ELR (cell line): ENCODE results near the gene NPHP1.
"Not testable (repeated sequence)": the region's sequence is repeated elsewhere in the genome, so short reads cannot be mapped to it uniquely, and the experiment has no call there.

Source experiments
- DNase-seq: peaks from one replicate; pipeline ENCODE4 v3.0.0-alpha.2; 2015; ENCODE audit warnings: low read depth

NPHP1 gene

GRCh38 chr2:110197452-110197851, 7.4 kb downstream of the NPHP1 start:
- no peak for DNase-seq

- not testable (repeated sequence) for DNase-seq
Observed at GRCh38 chr2:110190169-110190568, 14.6 kb downstream of the NPHP1 start.

GRCh38 chr2:110182449-110182848, 22.4 kb downstream of the NPHP1 start:
- DNase-seq, result no peak

GRCh38 chr2:110180036-110180435, 24.8 kb downstream of the NPHP1 start:
- no peak for DNase-seq

- peak; percentile 69 for DNase-seq
Observed at GRCh38 chr2:110173523-110173922, 31.3 kb downstream of the NPHP1 start.

- DNase-seq, result no peak
Observed at GRCh38 chr2:110172506-110172905, 32.3 kb downstream of the NPHP1 start.

GRCh38 chr2:110170102-110170501, 34.7 kb downstream of the NPHP1 start:
- no peak for DNase-seq

GRCh38 chr2:110167326-110168000, 37.4 kb downstream of the NPHP1 start:
- no peak for DNase-seq

GRCh38 chr2:110166266-110166665, 38.5 kb downstream of the NPHP1 start:
- DNase-seq, result no peak

GRCh38 chr2:110157153-110157793, 47.5 kb downstream of the NPHP1 start:
- DNase-seq, result peak; percentile 76

GRCh38 chr2:110154828-110155227, 50.0 kb downstream of the NPHP1 start:
- DNase-seq, result not testable (repeated sequence)

GRCh38 chr2:110154188-110154587, 50.6 kb downstream of the NPHP1 start:
- not testable (repeated sequence) for DNase-seq

- DNase-seq, result no peak
Observed at GRCh38 chr2:110153416-110153815, 51.4 kb downstream of the NPHP1 start.

- DNase-seq, result no peak
Observed at GRCh38 chr2:110152943-110153342, 51.9 kb downstream of the NPHP1 start.

- peak; percentile 92 for DNase-seq
Observed at GRCh38 chr2:110149330-110150220, 55.2 kb downstream of the NPHP1 start.

GRCh38 chr2:110146945-110147332, 57.9 kb downstream of the NPHP1 start:
- no peak for DNase-seq

GRCh38 chr2:110146183-110146944, 58.4 kb downstream of the NPHP1 start:
- DNase-seq, result no peak

- no peak for DNase-seq
Observed at GRCh38 chr2:110143982-110144381, 60.8 kb downstream of the NPHP1 start.

GRCh38 chr2:110140401-110140800, 64.4 kb downstream of the NPHP1 start:
- no peak for DNase-seq

GRCh38 chr2:110134025-110134424, 70.8 kb downstream of the NPHP1 start:
- no peak for DNase-seq

GRCh38 chr2:110131166-110131565, 73.6 kb downstream of the NPHP1 start:
- DNase-seq, result no peak

GRCh38 chr2:110130757-110131156, 74.1 kb downstream of the NPHP1 start:
- DNase-seq, result no peak
